HG03159 (cell line): ENCODE measurements around the gene EML2.
"Not testable (repeated sequence)": the region's sequence is repeated elsewhere in the genome, so short reads cannot be mapped to it uniquely, and the experiment has no call there.

ENCODE experiments used
- ATAC-seq: cut with Tn5 transposase; IDR thresholded peaks from one replicate; pipeline ENCODE4 v1.9.1; 2021; ENCODE audit warnings: mild to moderate bottlenecking, moderate library complexity; ENCODE audit not compliant: unreplicated experiment

Gene EML2

GRCh38 chr19:45638930-45639729 lies at the start of gene EML2:
Gene EML2 (minus strand): TSS chr19:45639397. CDS start chr19:45639376, 21 bp downstream.
- no peak for ATAC-seq

- ATAC-seq: no peak
Measured at GRCh38 chr19:45687599-45687998, 48.4 kb upstream of the EML2 start.

GRCh38 chr19:45685045-45685444 lies 45.8 kb upstream of the EML2 start:
- ATAC-seq: not testable (repeated sequence)

- no peak for ATAC-seq
Measured at GRCh38 chr19:45682908-45683307, 43.7 kb upstream of the EML2 start.

- no peak for ATAC-seq
Measured at GRCh38 chr19:45682117-45682516, 42.9 kb upstream of the EML2 start.

- ATAC-seq: peak; percentile 66
Measured at GRCh38 chr19:45681391-45682015, 42.3 kb upstream of the EML2 start.

- no peak for ATAC-seq
Measured at GRCh38 chr19:45677351-45678230, 38.4 kb upstream of the EML2 start.

GRCh38 chr19:45676851-45677263 lies 37.7 kb upstream of the EML2 start:
- no peak for ATAC-seq

- no peak for ATAC-seq
Measured at GRCh38 chr19:45674946-45675345, 35.7 kb upstream of the EML2 start.

- ATAC-seq: peak; percentile 42
Measured at GRCh38 chr19:45670670-45671453, 31.7 kb upstream of the EML2 start.

- ATAC-seq: no peak
Measured at GRCh38 chr19:45668342-45668871, 29.2 kb upstream of the EML2 start.

GRCh38 chr19:45667620-45668341 lies 28.6 kb upstream of the EML2 start, which contains the start of gene GIPR:
Gene GIPR (plus strand): TSS chr19:45668221. CDS start chr19:45669521, 1,300 bp downstream.
- no peak for ATAC-seq

- no peak for ATAC-seq
Measured at GRCh38 chr19:45664575-45664974, 25.4 kb upstream of the EML2 start.

- no peak for ATAC-seq
Measured at GRCh38 chr19:45663800-45664199, 24.6 kb upstream of the EML2 start.

GRCh38 chr19:45660636-45661035 lies 21.4 kb upstream of the EML2 start:
- ATAC-seq: no peak

- ATAC-seq: no peak
Measured at GRCh38 chr19:45659096-45659729, 20.0 kb upstream of the EML2 start.

- no peak for ATAC-seq
Measured at GRCh38 chr19:45657520-45658167, 18.4 kb upstream of the EML2 start.

- ATAC-seq: no peak
Measured at GRCh38 chr19:45655073-45655472, 15.9 kb upstream of the EML2 start.

GRCh38 chr19:45653634-45654033 lies 14.4 kb upstream of the EML2 start:
- ATAC-seq: no peak
